ENCODE measurements around the gene LGR6. TPM values are rescaled to one million over a fixed set of nuclear protein-coding genes. Genes with fewer than 3 reads are reported as not detected.

The LGR6 gene
- total RNA-seq, 1 donor, result not detected

DNA sequence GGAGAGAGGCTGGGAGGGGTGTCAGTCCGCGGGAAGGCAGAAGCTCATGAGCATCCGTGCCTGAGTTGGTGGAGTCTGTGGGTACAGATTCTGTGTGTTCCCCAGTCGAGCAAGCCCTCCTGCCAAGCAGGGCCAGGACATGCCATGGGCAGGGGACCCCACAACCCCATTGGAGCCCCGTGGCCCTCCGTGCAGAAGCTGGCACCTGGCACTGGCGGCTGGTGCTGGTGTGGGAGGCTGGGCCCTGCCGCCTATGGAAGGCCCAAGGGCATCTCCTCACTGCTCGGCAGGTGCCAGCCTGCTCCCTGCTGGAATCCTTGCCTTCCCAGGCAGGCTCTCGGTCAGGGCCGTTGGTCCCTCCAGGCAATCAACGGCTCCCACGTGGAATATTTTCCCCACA, 74.4 kb downstream of the LGR6 start:
- TF ChIP-seq, protein P1, sequence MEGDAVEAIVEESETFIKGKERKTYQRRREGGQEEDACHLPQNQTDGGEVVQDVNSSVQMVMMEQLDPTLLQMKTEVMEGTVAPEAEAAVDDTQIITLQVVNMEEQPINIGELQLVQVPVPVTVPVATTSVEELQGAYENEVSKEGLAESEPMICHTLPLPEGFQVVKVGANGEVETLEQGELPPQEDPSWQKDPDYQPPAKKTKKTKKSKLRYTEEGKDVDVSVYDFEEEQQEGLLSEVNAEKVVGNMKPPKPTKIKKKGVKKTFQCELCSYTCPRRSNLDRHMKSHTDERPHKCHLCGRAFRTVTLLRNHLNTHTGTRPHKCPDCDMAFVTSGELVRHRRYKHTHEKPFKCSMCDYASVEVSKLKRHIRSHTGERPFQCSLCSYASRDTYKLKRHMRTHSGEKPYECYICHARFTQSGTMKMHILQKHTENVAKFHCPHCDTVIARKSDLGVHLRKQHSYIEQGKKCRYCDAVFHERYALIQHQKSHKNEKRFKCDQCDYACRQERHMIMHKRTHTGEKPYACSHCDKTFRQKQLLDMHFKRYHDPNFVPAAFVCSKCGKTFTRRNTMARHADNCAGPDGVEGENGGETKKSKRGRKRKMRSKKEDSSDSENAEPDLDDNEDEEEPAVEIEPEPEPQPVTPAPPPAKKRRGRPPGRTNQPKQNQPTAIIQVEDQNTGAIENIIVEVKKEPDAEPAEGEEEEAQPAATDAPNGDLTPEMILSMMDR (IDR thresholded peaks at IDR 0.05; ENCODE audit: insufficient read depth, low read length), result no peak

DNA sequence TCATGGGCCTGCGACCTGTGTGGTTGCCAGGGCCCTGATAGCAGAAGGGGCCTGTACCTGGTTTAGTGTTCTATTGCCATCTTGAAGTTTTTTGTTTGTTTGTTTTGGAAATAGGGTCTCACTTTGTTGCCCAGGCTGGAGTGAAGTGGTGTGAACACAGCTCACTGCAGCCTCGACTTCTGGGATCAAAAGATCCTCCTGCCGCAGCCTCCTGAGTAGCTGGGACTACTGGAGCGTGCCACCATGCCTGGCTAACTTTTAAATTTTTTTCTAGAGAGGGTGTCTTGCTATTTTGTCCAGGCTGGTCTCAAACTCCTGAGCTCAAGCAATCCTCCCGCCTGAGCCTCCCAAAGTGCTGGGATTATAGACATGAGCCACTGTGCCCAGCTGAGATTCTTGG, 75.2 kb downstream of the LGR6 start:
- TF ChIP-seq, protein P1 (IDR thresholded peaks at IDR 0.05; ENCODE audit: insufficient read depth, low read length), result no peak
- no peak overlapping the region for H3K4me3 ChIP-seq (ENCODE audit: low read depth, low read length)
- no peak for DNase-seq (ENCODE audit: low read depth)

More for the DNA sequence above, 74.4 kb downstream of the LGR6 start:
- no peak overlapping the region for H3K4me3 ChIP-seq (ENCODE audit: low read depth, low read length)
- no peak for DNase-seq (ENCODE audit: low read depth)

DNA sequence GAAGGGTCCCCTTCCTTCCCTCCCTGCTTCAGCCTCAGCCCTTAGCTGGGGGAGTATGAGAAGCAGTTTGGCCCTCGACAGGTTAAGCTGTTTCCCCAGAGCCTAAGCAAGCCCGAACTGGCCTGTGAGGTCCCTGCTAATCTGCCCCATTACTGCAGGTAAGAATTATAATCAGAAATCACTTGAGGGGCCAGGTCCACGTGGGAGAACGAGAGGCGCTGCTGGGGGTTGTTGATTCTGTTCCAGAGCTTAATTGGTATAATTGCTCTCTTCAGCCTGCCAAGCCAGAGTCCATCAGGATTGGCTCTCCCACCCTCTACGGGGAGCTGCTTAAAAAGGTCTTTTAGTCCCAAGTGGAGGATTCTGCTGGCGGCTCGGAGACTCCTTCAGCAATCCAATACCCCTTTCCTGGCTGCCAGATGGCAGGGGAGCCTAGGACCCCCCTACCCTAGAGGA, 77.3 kb downstream of the LGR6 start:
- no peak overlapping the region for H3K4me3 ChIP-seq (ENCODE audit: low read depth, low read length)
- TF ChIP-seq, protein P1 (IDR thresholded peaks at IDR 0.05; ENCODE audit: insufficient read depth, low read length), result no peak
- no peak for DNase-seq (ENCODE audit: low read depth)

DNA sequence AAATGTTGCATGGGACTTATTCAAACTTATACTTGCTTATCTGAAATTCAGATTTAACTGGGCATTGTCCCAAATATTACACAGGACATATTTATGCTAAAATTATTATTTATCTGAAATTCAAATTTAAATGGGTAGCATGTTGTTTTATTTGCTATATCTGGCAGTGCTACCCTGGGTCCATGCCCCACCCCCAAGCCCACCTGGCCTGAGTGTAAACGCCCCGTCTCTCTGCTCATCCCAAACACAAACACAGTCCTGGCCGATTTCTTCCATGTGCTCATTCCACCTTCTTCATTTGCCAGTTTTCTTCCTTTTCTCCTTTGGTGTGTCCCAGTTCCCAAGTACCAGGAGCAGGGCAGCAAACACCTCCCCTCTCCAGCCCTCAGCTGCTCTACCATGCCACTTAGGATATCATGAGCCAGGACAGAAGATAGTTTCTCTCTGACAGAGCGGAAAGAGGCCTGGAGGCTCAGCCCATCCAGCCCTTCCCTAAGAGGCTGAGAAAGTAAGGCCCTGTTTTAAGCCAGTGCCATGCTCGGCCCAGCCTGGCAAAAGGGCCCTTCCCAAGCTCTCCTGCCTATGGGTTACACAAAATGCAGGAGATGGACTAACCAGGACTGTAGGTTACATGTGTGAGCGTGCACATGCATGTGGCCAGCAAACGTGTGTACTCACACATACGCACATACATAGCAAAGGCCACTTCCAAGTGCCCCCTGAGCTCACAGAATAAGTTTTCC, 78.7 kb downstream of the LGR6 start:
- no peak overlapping the region for H3K4me3 ChIP-seq (ENCODE audit: low read depth, low read length)
- no peak for DNase-seq (ENCODE audit: low read depth)
- TF ChIP-seq, protein P1 (IDR thresholded peaks at IDR 0.05; ENCODE audit: insufficient read depth, low read length), result no peak

DNA sequence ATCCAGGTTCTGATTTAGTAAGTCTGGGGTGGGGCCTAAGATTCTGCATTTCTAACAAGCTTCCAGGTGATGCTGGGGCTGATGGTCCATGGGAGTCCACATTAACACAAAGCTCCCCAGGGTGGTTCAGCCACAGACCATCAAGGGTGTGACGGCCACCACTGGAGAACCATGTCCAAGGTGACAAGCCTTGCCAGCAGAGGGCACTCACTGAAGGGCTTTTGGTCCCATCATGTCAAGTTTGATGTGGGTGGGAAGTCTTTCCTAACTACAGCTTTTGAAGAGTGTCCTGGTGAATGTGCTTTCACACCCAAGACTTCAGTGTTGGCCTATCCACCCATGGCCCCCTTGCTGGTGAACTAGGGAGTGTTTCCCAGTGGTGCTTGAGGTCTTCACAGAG, 81.0 kb downstream of the LGR6 start:
- TF ChIP-seq, protein P1 (IDR thresholded peaks at IDR 0.05; ENCODE audit: insufficient read depth, low read length), result peak; percentile 43
- peak; percentile 32 for DNase-seq (ENCODE audit: low read depth)
- no peak overlapping the region for H3K4me3 ChIP-seq (ENCODE audit: low read depth, low read length)

DNA sequence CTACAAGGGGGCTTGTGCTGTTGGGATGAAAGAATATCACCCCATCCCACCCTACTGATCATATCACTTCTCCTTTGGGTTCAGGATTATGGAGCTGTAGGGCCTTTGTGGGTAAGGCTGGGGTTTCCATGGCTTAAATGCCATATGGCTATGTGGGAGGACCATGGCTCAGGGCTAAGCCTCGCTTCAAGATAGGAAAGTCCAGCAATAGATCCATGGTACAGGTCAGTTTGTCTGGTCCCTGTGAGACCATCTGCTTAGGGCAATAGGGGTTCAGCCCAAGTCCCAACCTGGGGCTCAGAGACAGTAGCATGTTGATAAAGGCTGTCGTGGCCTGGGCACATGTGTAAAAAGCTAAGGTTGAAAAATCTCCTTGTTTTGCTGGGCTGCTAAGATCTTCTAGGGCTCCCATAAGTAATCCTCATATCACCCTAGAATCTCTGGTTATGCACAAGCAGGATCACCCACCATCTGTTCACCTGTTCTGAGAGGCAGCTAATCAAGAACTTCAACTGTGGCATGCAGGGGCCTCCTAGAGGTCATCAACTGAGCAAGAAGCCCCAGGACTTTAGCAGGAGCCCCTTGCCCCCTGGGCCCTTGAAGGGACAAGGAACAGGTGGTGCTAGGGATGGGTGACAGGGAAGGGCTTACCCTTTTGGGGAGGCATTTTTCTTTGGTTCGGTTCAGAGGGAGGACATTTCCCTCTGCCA, 81.6 kb downstream of the LGR6 start:
- H3K4me3 ChIP-seq (ENCODE audit: low read depth, low read length), result no peak overlapping the region
- no peak for DNase-seq (ENCODE audit: low read depth)
- TF ChIP-seq, protein P1 (IDR thresholded peaks at IDR 0.05; ENCODE audit: insufficient read depth, low read length), result no peak

Measured in fibroblast of the aortic adventitia (primary cell).